HG03066 (cell line): ENCODE measurements around the gene COL4A1.
A peak's percentile ranks its signal among the peaks of the same experiment; 100 is the strongest.

ENCODE experiments used
- ATAC-seq: cut with Tn5 transposase; IDR thresholded peaks from one replicate; pipeline ENCODE4 v1.9.1; 2021; ENCODE audit warnings: low read depth; ENCODE audit not compliant: unreplicated experiment

The COL4A1 gene

DNA sequence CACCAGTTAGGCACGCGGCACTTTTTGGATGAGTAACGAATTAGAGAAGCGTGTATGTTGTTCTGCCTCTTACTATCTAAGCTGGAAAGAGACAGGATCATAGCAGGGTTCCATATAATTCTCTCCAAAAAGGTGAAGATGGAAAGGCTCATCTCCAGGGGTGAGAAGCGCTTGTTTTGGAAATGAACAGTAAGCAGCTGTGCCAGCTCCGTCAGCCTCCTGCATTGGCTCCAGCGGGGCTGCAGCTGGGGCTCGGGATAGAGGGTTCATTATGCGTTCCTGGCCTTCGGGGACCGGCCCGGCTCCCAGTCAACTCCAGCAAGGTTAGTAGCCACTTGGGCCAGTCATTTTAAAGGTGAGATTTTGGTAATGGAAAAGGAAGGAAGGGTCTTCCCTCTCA is 155.5 kb downstream of the COL4A1 start:
- no peak for ATAC-seq

DNA sequence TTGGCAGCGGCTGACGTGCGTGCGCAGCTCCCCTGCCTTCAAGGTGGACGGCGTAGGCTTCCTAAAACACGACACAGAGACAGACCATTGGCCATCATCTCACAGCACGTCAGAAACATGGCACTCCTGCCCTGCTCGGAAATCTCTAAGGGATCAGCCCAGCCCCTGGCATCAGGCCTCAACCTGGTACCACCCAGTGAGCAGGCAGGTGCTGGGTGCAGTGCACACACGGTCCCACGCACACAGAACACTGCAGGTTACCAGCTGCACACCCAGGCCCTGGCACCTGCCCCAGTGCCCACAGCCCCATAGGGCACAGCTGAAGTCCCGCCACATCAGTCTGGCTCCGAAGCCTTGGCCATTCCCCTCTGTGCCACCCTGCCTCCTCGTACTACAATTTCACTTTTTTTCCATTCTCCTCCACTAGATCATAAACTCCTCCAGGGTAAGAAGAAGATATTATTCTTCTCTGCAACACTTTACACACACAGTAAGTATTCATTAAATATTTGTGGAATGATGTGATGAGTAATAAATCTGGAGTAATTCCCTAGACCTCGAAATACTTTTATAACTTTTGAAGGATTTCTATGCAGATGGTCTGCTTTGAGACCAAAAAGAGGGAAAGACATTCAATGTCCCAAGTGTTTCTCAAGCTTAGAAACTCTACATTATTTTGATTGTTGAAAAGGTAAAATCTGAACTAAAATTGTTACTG is 156.4 kb downstream of the COL4A1 start:
- ATAC-seq: no peak

GRCh38 chr13:110149036-110149435 is 157.9 kb downstream of the COL4A1 start:
- no peak for ATAC-seq

GRCh38 chr13:110140099-110140498 is 166.9 kb downstream of the COL4A1 start:
- ATAC-seq: no peak

GRCh38 chr13:110138700-110139036 is 168.3 kb downstream of the COL4A1 start:
- ATAC-seq: peak; percentile 3

DNA sequence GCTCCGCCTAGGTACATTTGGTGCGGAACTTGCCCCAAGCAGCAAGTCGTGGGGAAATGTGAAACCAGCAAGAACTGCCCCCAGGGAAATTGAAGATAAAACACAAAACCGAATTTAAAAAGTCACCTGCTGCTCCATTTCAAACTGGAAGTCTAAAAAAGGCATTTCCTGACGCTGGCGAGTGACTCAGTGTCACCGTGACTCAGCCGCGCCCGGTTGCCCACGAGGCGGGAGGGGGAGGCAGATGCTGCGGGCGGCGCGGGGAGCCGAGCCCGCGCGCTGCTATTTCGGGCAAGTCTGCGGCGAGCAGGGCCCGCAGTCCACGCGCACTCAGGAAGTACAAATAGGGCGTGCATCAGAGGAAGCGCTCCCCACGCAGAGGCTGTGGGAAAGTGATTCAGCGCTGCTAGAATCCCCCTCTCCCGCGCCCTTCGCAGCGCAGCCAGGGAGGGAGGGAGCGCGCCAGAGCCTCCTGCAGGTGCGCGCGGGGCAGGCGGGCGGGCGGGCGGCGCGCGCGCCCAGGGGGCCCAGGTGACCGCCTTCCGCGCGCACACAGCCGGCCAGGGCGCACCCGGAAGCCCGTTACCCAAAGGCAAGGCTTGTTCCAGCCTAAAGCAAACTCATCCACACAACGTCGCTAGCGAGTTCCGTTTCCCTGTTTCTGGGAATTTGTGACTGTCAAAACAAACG is 168.8 kb downstream of the COL4A1 start:
- ATAC-seq: peak; percentile 58

DNA sequence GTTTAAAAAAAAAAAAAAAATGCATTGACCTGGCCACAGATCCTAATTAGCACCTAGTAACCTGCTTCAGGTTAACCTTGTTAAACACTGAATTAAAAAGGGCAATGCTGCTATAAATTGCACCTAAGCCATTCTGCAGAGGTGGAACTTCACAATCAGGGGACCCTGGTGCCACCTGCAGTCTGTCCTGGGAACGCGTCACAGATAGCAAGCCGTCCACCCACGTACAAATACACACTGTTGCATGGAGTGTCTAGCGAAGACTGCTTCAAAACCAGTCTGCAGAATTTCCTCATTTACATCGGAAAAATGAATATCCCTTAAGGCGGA is 169.3 kb downstream of the COL4A1 start:
- peak; percentile 77 for ATAC-seq

- ATAC-seq: no peak
These were observed 170.0 kb downstream of the COL4A1 start for GRCh38 chr13:110136660-110137585.

- no peak for ATAC-seq
These were observed 170.9 kb downstream of the COL4A1 start for GRCh38 chr13:110135977-110136597.

GRCh38 chr13:110134801-110135200 is 172.2 kb downstream of the COL4A1 start:
- no peak for ATAC-seq

- ATAC-seq: no peak
These were observed 173.3 kb downstream of the COL4A1 start for GRCh38 chr13:110133425-110134235.

- no peak for ATAC-seq
These were observed 174.6 kb downstream of the COL4A1 start for GRCh38 chr13:110132225-110132982.

DNA sequence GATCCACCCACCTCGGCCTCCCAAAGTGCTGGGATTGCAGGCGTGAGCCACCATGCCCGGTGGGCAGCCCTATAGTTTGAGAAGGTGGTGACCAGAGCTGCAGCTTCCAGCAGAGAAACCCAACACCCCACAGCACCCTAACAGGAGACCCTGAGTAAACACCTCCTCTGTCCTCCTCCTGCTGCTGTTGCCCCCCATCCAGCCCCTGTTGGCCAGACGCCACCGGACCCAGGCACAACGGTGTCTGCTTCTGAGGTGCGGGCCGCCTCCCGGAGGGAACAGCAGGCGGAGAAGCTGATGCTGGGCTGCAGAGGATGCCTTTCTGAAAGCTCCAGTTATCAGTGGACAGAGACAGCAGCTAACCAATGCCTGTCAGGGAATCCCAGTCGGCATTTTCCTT is 175.5 kb downstream of the COL4A1 start:
- no peak for ATAC-seq

DNA sequence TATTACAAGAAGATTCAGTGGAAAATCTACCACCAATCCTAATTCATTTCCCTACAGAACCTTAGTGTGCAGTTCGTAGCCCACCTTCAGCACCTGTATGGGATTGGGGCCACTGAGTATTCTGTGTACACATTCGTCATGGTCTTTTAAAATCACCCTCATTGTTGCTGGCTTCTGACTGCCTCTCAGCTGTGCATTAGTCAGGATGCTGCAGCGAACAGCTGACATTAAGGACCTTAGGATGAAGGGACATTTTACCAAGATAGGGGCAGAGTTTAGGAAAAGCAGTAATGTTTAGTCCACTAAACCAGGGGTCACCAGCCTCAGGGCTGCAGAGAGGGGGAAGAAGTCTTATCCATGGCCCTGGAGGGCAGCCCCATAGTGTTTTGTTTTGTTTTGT is 176.5 kb downstream of the COL4A1 start:
- ATAC-seq: no peak

DNA sequence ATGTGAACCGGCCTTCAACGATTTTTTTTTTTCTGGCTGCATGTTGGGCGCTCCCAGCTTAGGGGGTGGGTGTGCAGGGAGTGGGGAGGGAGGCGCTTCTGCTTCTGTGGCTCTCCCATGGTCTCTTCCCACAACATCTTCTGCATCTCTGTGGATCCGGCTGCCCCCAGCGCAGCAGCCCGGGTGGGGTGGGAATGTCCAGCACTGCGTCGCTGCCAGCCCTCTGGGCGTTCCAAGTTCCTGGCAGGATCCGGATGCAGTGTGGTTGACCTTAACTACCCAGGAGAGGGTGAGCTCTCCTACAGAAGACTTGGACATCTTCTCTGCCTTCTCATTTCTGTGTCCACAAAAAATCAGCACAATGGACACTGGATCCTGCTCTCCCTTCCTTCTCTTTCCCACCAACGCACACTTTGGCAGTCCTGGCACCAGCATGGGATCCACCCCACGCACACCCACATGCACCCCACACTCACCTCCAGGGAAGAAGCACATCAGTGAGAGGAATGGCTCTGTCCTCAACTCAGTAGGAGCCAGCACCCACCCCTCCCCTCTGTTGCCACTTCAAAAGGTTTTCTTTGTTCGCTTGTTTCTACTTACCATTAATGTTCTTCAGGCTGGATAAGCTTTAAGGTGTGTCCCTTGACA is 177.3 kb downstream of the COL4A1 start:
- no peak for ATAC-seq

DNA sequence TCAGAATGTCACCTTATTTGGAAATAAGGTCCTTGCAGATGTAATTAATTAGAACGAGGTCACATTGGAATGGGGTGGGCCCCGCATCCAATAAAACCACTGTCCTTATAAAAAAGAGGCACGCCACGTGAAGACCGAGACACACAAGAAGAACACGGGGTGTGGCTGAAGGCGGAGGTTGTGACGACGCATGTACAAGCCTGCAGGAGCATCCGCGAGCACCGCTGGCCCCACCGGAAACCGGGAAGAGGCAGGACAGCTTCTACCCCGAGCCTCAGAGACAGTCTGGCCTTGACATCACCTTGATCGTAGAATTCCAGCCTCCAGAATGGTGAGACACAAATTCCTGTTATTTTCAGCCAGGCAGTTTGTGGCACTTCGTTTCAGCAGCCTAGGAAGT is 177.9 kb downstream of the COL4A1 start:
- no peak for ATAC-seq

DNA sequence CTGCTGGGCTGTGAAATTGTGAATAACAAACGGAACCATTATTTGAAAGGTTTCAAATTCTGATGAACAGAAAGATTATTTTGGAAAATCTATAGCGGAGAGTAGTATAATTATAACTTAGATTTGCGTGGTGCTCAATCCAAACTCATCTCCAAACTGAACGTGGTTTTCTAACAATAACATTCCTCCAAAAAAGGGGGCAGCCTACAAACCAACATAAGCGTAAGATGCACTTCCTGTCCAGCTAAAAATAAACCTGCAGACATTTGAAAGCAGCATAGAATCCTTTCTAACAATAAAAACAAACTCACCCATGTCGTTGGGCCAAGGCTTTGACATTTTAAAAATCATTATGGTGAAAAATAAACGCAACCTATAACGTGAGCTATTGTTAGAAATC is 178.4 kb downstream of the COL4A1 start:
- no peak for ATAC-seq

GRCh38 chr13:110127986-110128511 is 178.9 kb downstream of the COL4A1 start:
- ATAC-seq: no peak
